Activated CD4-positive, alpha-beta memory T cell treated with anti-CD3 and anti-CD28 coated beads, Interleukin-2, amount 10 ng/mL, durations not matched to agents 7 days and 5 days (primary cell): ENCODE measurements around the gene RNF38. TPM values are rescaled to one million over a fixed set of nuclear protein-coding genes. Genes with fewer than 3 reads are reported as not detected.
"Not testable (repeated sequence)": the region's sequence is repeated elsewhere in the genome, so short reads cannot be mapped to it uniquely, and the experiment has no call there.

Source experiments
- CTCF ChIA-PET: fragments of 350-600 bp; sonication (Branson Sonifier 250); formaldehyde crosslinking; loops from one replicate; lab custom pipeline; 2021; ENCODE audit warnings: antibody characterized with exemption, inconsistent platforms; lab: Charles Lee
- POLR2A ChIA-PET: fragments of 350-600 bp; sonication (Branson Sonifier 250); formaldehyde crosslinking; loops from one replicate; lab custom pipeline; 2021; ENCODE audit warnings: antibody characterized with exemption; lab: Charles Lee
- DNase-seq: peaks from one replicate; pipeline ENCODE4 v3.0.0-alpha.2; 2020
- H3K27ac Mint-ChIP-seq: one replicate; pipeline ENCODE4 v1.8.0; 2021; ENCODE audit warnings: mild to moderate bottlenecking, mixed read lengths
- H3K27me3 Mint-ChIP-seq: one replicate; pipeline ENCODE4 v1.8.0; 2021; ENCODE audit warnings: mixed read lengths
- H3K36me3 Mint-ChIP-seq: one replicate; pipeline ENCODE4 v1.8.0; 2021; ENCODE audit warnings: low read depth, mixed read lengths
- H3K4me1 Mint-ChIP-seq: one replicate; pipeline ENCODE4 v1.8.0; 2021; ENCODE audit warnings: mixed read lengths
- H3K4me3 Mint-ChIP-seq: one replicate; pipeline ENCODE4 v1.8.0; 2021; ENCODE audit warnings: mild to moderate bottlenecking, mixed read lengths
- H3K9me3 Mint-ChIP-seq: one replicate; pipeline ENCODE4 v1.8.0; 2021; ENCODE audit warnings: mixed read lengths
- total RNA-seq, 2 experiments: library from RNA; stranded (reverse); gene quantifications; one replicate each; pipeline ENCODE4 v1.2.3, GENCODE V29; 2021

RNF38 gene
- total RNA-seq, 2 experiments from 2014 or later, result 42.1 to 44.4 TPM

GRCh38 chr9:36433386-36433785, 33.3 kb upstream of the RNF38 start:
- no peaks in the 10 kb centered on the region for H3K27me3 Mint-ChIP-seq
- H3K27ac Mint-ChIP-seq, result no peak overlapping the region
- CTCF ChIA-PET, result interaction anchor here (0.7 to 0.8 kb wide), 2 partner anchors 11 to 19 kb away, joined by 3 read pairs; no protein-coding TSS in a partner anchor

GRCh38 chr9:36431078-36431477, 31.0 kb upstream of the RNF38 start:
- ChIA-PET CTCF (interaction anchor here (1.1 kb wide), 1 partner anchor 24 kb away, joined by 4 read pairs; no protein-coding TSS in a partner anchor), POLR2A (no interaction called here)
- peaks cover 10% of the 10 kb centered on the region for H3K4me1 Mint-ChIP-seq
- H3K36me3 Mint-ChIP-seq, result peaks cover 15% of the 10 kb centered on the region
- no peak for DNase-seq
- H3K4me3 Mint-ChIP-seq, result no peak overlapping the region
- H3K9me3 Mint-ChIP-seq, result no peaks in the 10 kb centered on the region
- no peak overlapping the region for H3K27ac Mint-ChIP-seq
- no peaks in the 10 kb centered on the region for H3K27me3 Mint-ChIP-seq

More at GRCh38 chr9:36433386-36433785, 33.3 kb upstream of the RNF38 start:
- H3K9me3 Mint-ChIP-seq, result no peaks in the 10 kb centered on the region
- POLR2A ChIA-PET, result no interaction called here
- H3K4me3 Mint-ChIP-seq, result no peak overlapping the region
- peaks cover 11% of the 10 kb centered on the region for H3K36me3 Mint-ChIP-seq
- DNase-seq, result no peak
- peaks cover under 1% of the 10 kb centered on the region for H3K4me1 Mint-ChIP-seq

GRCh38 chr9:36426945-36427344, 26.9 kb upstream of the RNF38 start:
- Mint-ChIP-seq H3K36me3 (peaks cover 21% of the 10 kb centered on the region), H3K4me1 (peaks cover 10% of the 10 kb centered on the region), H3K27ac (no peak overlapping the region), H3K4me3 (no peak overlapping the region), H3K9me3 (no peaks in the 10 kb centered on the region), H3K27me3 (no peaks in the 10 kb centered on the region)
- ChIA-PET CTCF (no interaction called here), POLR2A (interaction anchor here (0.7 kb wide), 1 partner anchor 113 kb away, joined by 3 read pairs; no protein-coding TSS in a partner anchor)
- DNase-seq, result no peak

GRCh38 chr9:36426348-36426747, 26.3 kb upstream of the RNF38 start:
- no peak for DNase-seq

GRCh38 chr9:36424289-36425055, 24.4 kb upstream of the RNF38 start:
- Mint-ChIP-seq H3K4me3 (no peak overlapping the region), H3K36me3 (peaks cover 22% of the 10 kb centered on the region), H3K27ac (no peak overlapping the region), H3K27me3 (no peaks in the 10 kb centered on the region), H3K9me3 (no peaks in the 10 kb centered on the region), H3K4me1 (peaks cover 10% of the 10 kb centered on the region)
- POLR2A ChIA-PET, result no interaction called here
- no peak for DNase-seq
- CTCF ChIA-PET, result no interaction called here

More at GRCh38 chr9:36426348-36426747, 26.3 kb upstream of the RNF38 start:
- Mint-ChIP-seq H3K4me1 (peaks cover 10% of the 10 kb centered on the region), H3K36me3 (peaks cover 21% of the 10 kb centered on the region), H3K4me3 (no peak overlapping the region), H3K9me3 (no peaks in the 10 kb centered on the region), H3K27me3 (no peaks in the 10 kb centered on the region), H3K27ac (no peak overlapping the region)
- POLR2A ChIA-PET, result no interaction called here
- CTCF ChIA-PET, result interaction anchor here (0.6 kb wide), 1 partner anchor 306 kb away, joined by 4 read pairs; no protein-coding TSS in a partner anchor

- Mint-ChIP-seq H3K9me3 (no peaks in the 10 kb centered on the region), H3K27me3 (no peaks in the 10 kb centered on the region), H3K4me1 (peaks cover 10% of the 10 kb centered on the region), H3K36me3 (peaks cover 19% of the 10 kb centered on the region), H3K27ac (no peak overlapping the region), H3K4me3 (no peak overlapping the region)
- DNase-seq, result no peak
- ChIA-PET POLR2A (no interaction called here), CTCF (interaction anchor here (0.6 to 1.3 kb wide), 4 partner anchors 127 to 426 kb away, joined by 3 to 4 read pairs (median 4); no protein-coding TSS in a partner anchor)
These were observed 23.1 kb upstream of the RNF38 start for GRCh38 chr9:36423206-36423605.

GRCh38 chr9:36416890-36417289, 16.8 kb upstream of the RNF38 start:
- Mint-ChIP-seq H3K9me3 (no peaks in the 10 kb centered on the region), H3K36me3 (peaks cover 25% of the 10 kb centered on the region), H3K4me3 (no peak overlapping the region), H3K27me3 (no peaks in the 10 kb centered on the region), H3K27ac (no peak overlapping the region), H3K4me1 (no peaks in the 10 kb centered on the region)
- CTCF ChIA-PET, result interaction anchor here (0.6 to 1.6 kb wide), 3 partner anchors 10 to 110 kb away, joined by 3 to 7 read pairs (median 3); no protein-coding TSS in a partner anchor
- POLR2A ChIA-PET, result no interaction called here
- DNase-seq, result no peak

GRCh38 chr9:36415822-36416525, 15.9 kb upstream of the RNF38 start:
- no peak overlapping the region for H3K4me3 Mint-ChIP-seq
- POLR2A ChIA-PET, result no interaction called here

GRCh38 chr9:36411410-36411809, 11.3 kb upstream of the RNF38 start:
- H3K4me3 Mint-ChIP-seq, H3K4me1 Mint-ChIP-seq, DNase-seq, H3K27ac Mint-ChIP-seq, POLR2A ChIA-PET, H3K27me3 Mint-ChIP-seq, H3K9me3 Mint-ChIP-seq: not testable (repeated sequence)
- CTCF ChIA-PET, result interaction anchor here (0.9 kb wide), 1 partner anchor 145 kb away, joined by 4 read pairs; no protein-coding TSS in a partner anchor
- H3K36me3 Mint-ChIP-seq, result peaks cover 16% of the 10 kb centered on the region

More at GRCh38 chr9:36415822-36416525, 15.9 kb upstream of the RNF38 start:
- no peaks in the 10 kb centered on the region for H3K27me3 Mint-ChIP-seq
- H3K36me3 Mint-ChIP-seq, result peaks cover 24% of the 10 kb centered on the region
- H3K9me3 Mint-ChIP-seq, result no peaks in the 10 kb centered on the region
- no peaks in the 10 kb centered on the region for H3K4me1 Mint-ChIP-seq
- no peak overlapping the region for H3K27ac Mint-ChIP-seq
- no peak for DNase-seq
- CTCF ChIA-PET, result interaction anchor here (1.6 kb wide), 1 partner anchor 9 kb away, joined by 7 read pairs; no protein-coding TSS in a partner anchor

- H3K36me3 Mint-ChIP-seq, DNase-seq, H3K27me3 Mint-ChIP-seq, H3K4me1 Mint-ChIP-seq, H3K4me3 Mint-ChIP-seq, H3K9me3 Mint-ChIP-seq, POLR2A ChIA-PET, H3K27ac Mint-ChIP-seq: not testable (repeated sequence)
- CTCF ChIA-PET, result interaction anchor here (0.6 to 5.0 kb wide), 7 partner anchors 9 to 147 kb away, joined by 3 to 193 read pairs (median 9); no protein-coding TSS in a partner anchor
These were observed 9.0 kb upstream of the RNF38 start for GRCh38 chr9:36409076-36409475.

- H3K27ac Mint-ChIP-seq, result peak overlapping the region; percentile 27
- CTCF ChIA-PET, result interaction anchor here (0.6 to 5.0 kb wide), 61 partner anchors 9 to 324 kb away, joined by 3 to 193 read pairs (median 4); partner anchors contain the start of genes GNE and MELK
- no peaks in the 10 kb centered on the region for H3K9me3 Mint-ChIP-seq
- POLR2A ChIA-PET, result interaction anchor here (1.0 to 1.5 kb wide), 4 partner anchors 40 to 150 kb away, joined by 3 to 11 read pairs (median 5); no protein-coding TSS in a partner anchor
- peak; percentile 60 for DNase-seq
- peaks cover 6% of the 10 kb centered on the region for H3K4me1 Mint-ChIP-seq
- no peak overlapping the region for H3K4me3 Mint-ChIP-seq
- peaks cover 3% of the 10 kb centered on the region for H3K36me3 Mint-ChIP-seq
- no peaks in the 10 kb centered on the region for H3K27me3 Mint-ChIP-seq
These were observed 7.2 kb upstream of the RNF38 start for GRCh38 chr9:36407122-36407723.

GRCh38 chr9:36402536-36402935, 2.5 kb upstream of the RNF38 start:
- CTCF ChIA-PET, result interaction anchor here (1.4 to 4.3 kb wide), 2 partner anchors 154 to 166 kb away, joined by 5 to 20 read pairs; no protein-coding TSS in a partner anchor
- H3K4me3 Mint-ChIP-seq, result no peak overlapping the region
- no peak overlapping the region for H3K27ac Mint-ChIP-seq
- H3K9me3 Mint-ChIP-seq, result no peaks in the 10 kb centered on the region
- no peak for DNase-seq
- H3K36me3 Mint-ChIP-seq, result peaks cover 15% of the 10 kb centered on the region
- POLR2A ChIA-PET, result interaction anchor here (0.7 to 2.2 kb wide), 2 partner anchors 83 to 87 kb away, joined by 3 to 5 read pairs; no protein-coding TSS in a partner anchor
- H3K4me1 Mint-ChIP-seq, result peaks cover 33% of the 10 kb centered on the region
- H3K27me3 Mint-ChIP-seq, result no peaks in the 10 kb centered on the region
